Trophoblast cell (in vitro differentiated cells and primary cell): ENCODE results near the gene MAGI2.
"Not testable (repeated sequence)": the region's sequence is repeated elsewhere in the genome, so short reads cannot be mapped to it uniquely, and the experiment has no call there.

Experiments used
- DNase-seq, 2 donors: peaks; one replicate each; pipeline ENCODE4 v3.0.0-alpha.2; 2016
- H2AFZ ChIP-seq: 2 replicates; pipeline ENCODE4 v1.6.1; 2013; ENCODE audit warnings: low read length, moderate library complexity, mild to moderate bottlenecking; ENCODE audit not compliant: insufficient read depth, poor library complexity
- H2AK5ac ChIP-seq: 2 replicates; pipeline ENCODE4 v1.6.1; 2013; ENCODE audit warnings: mild to moderate bottlenecking, low read length
- H2BK120ac ChIP-seq: 2 replicates; pipeline ENCODE4 v1.6.1; 2013; ENCODE audit warnings: low read length, mild to moderate bottlenecking, moderate library complexity; ENCODE audit not compliant: insufficient read depth, poor library complexity
- H2BK12ac ChIP-seq: 2 replicates; pipeline ENCODE4 v1.6.1; 2013; ENCODE audit warnings: mild to moderate bottlenecking, low read length, moderate library complexity
- H2BK5ac ChIP-seq: 2 replicates; pipeline ENCODE4 v1.6.1; 2013; ENCODE audit warnings: low read length, low read depth, moderate library complexity, mild to moderate bottlenecking; ENCODE audit not compliant: poor library complexity
- H3K14ac ChIP-seq: 2 replicates; pipeline ENCODE4 v1.6.1; 2013; ENCODE audit warnings: mild to moderate bottlenecking, low read length
- H3K18ac ChIP-seq: 2 replicates; pipeline ENCODE4 v1.6.1; 2013; ENCODE audit warnings: mild to moderate bottlenecking, low read length
- H3K23ac ChIP-seq: 2 replicates; pipeline ENCODE4 v1.6.1; 2013; ENCODE audit warnings: low read length
- H3K27ac ChIP-seq: 2 replicates; pipeline ENCODE4 v1.5.1; 2013; ENCODE audit warnings: low read depth, mild to moderate bottlenecking, inconsistent platforms, low read length, moderate library complexity
- H3K27me3 ChIP-seq: 2 replicates; pipeline ENCODE4 v1.6.1; 2013; ENCODE audit warnings: inconsistent platforms, mild to moderate bottlenecking, low read length, moderate library complexity; ENCODE audit not compliant: insufficient read depth
- H3K36me3 ChIP-seq, 2 experiments: 1 replicate in 1 of 2; 2 replicates in 1 of 2; pipeline ENCODE4 v1.6.1; 2013; ENCODE audit warnings: low read length in 2 of 2, mild to moderate bottlenecking in 2 of 2, moderate library complexity in 1 of 2; ENCODE audit not compliant: insufficient read depth in 2 of 2, control insufficient read depth in 1 of 2
- H3K4ac ChIP-seq: 2 replicates; pipeline ENCODE4 v1.6.1; 2013; ENCODE audit warnings: low read depth, mild to moderate bottlenecking, low read length, moderate library complexity
- H3K4me1 ChIP-seq, 2 experiments: 1 replicate in 1 of 2; 2 replicates in 1 of 2; pipeline ENCODE4 v1.6.1; 2013; ENCODE audit warnings: low read length in 2 of 2, mild to moderate bottlenecking in 2 of 2, moderate library complexity in 1 of 2; ENCODE audit not compliant: insufficient read depth in 2 of 2, control insufficient read depth in 1 of 2
- H3K4me2 ChIP-seq: 2 replicates; pipeline ENCODE4 v1.6.1; 2013; ENCODE audit warnings: inconsistent platforms, mild to moderate bottlenecking, low read length, moderate library complexity
- H3K4me3 ChIP-seq: 2 replicates; pipeline ENCODE4 v1.5.1; 2013; ENCODE audit warnings: mild to moderate bottlenecking, low read depth, low read length, inconsistent platforms
- H3K79me1 ChIP-seq: one replicate; pipeline ENCODE4 v1.6.1; 2013; ENCODE audit warnings: low read length
- H3K79me2 ChIP-seq: 2 replicates; pipeline ENCODE4 v1.6.1; 2013; ENCODE audit warnings: low read length, mild to moderate bottlenecking; ENCODE audit not compliant: control insufficient read depth, insufficient read depth, poor library complexity
- H3K9ac ChIP-seq: 2 replicates; pipeline ENCODE4 v1.6.1; 2013; ENCODE audit warnings: mild to moderate bottlenecking, low read length
- H3K9me3 ChIP-seq: 2 replicates; pipeline ENCODE4 v1.6.1; 2013; ENCODE audit warnings: low read depth, mild to moderate bottlenecking, control low read depth, inconsistent platforms, low read length; ENCODE audit not compliant: insufficient read depth
- H4K12ac ChIP-seq: 2 replicates; pipeline ENCODE4 v1.6.1; 2013; ENCODE audit warnings: low read depth, mild to moderate bottlenecking, low read length, moderate library complexity
- H4K8ac ChIP-seq: 2 replicates; pipeline ENCODE4 v1.6.1; 2013; ENCODE audit warnings: low read depth, mild to moderate bottlenecking, low read length, moderate library complexity
- H4K91ac ChIP-seq: one replicate; pipeline ENCODE4 v1.6.1; 2013; ENCODE audit warnings: low read depth, mild to moderate bottlenecking, low read length, moderate library complexity
- WGBS: extraction: QIAGEN DNeasy Blood & Tissue Kit; methylation state at CpG from one replicate; pipeline ENCODE4 v1.1.7; 2013; ENCODE audit warnings: missing lambda C conversion rate; ENCODE audit not compliant: insufficient read length, insufficient coverage; ENCODE audit errors: extremely low coverage; 5-methylcytosine and 5-hydroxymethylcytosine counted together

The MAGI2 gene

DNA sequence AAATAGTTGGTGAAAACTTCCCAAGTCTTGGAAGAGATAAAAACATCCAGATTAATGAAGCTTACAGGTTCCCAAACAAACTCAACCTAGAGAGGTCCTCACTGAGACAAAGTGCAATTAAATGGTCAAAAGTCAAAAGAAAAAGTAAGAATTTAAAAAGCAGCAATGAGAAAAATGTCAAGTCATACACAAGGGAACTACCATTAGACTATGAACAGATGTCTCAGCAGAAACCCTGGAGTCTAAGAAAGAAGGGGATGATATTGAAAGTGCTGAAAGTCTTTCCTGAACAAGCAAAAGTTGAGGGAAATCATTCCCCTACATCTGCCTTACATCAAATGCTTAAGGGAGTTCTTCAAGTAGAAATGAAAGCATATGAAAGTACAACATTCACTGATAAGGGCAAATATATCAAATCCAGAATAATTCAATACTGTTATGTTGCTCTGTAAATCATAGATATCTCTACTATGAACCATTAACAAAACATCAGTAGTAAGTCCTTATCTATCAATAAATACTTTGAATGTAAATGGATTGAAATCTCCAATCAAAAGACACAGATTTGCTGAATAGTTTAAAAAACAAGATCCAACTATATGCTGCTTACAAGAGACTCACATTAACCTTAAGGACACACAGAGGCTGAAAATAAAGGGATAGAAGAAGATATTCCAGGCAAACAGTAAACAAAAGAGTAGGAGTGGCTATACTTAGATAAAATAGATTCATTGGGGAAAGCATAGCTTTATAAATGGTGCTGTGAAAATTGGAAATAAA lies 1205.4 kb downstream of the MAGI2 start:
- Histone ChIP-seq H3K4ac (no peak overlapping the region), H3K27ac (no peak overlapping the region), H3K14ac (no peak overlapping the region), H3K27me3 (no peaks in the 10 kb centered on the region), H2AFZ (no peak overlapping the region), H2BK120ac (no peak overlapping the region), H3K36me3 (no peaks in the 10 kb centered on the region), H3K4me1 (no peaks in the 10 kb centered on the region), H3K79me1 (no peaks in the 10 kb centered on the region), H4K91ac (no peak overlapping the region), H4K12ac (no peak overlapping the region), H2AK5ac (no peak overlapping the region), H2BK12ac (no peak overlapping the region), H3K4me2 (no peak overlapping the region), H4K8ac (no peak overlapping the region), H3K23ac (no peak overlapping the region), H2BK5ac (no peak overlapping the region), H3K4me3 (no peak overlapping the region), H3K9me3 (no peaks in the 10 kb centered on the region), H3K18ac (no peak overlapping the region), H3K79me2 (no peaks in the 10 kb centered on the region), H3K9ac (no peak overlapping the region)
- DNase-seq: no peak

DNA sequence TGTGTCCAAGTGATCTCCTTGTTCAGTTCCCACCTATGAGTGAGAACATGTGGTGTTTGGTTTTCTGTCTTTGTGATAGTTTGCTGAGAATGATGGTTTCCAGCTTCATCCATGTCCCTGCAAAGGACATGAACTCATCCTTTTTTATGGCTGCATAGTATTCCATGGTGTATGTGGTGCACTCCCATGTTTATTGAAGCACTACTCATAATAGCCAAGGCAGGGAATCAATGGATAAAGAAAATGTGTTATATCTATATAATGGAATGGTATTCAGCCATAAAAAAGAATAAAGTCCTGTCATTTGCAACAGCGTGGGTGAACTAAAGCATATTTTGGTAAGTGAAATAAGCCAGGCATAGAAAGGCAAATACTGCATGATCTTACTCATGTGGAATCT lies 1213.3 kb downstream of the MAGI2 start:
- H3K4me2 ChIP-seq, H2BK12ac ChIP-seq, DNase-seq, H2BK5ac ChIP-seq, H2BK120ac ChIP-seq, H3K4ac ChIP-seq, H3K79me1 ChIP-seq, H2AK5ac ChIP-seq, H3K4me3 ChIP-seq, H3K14ac ChIP-seq, H4K91ac ChIP-seq, H3K36me3 ChIP-seq, H3K79me2 ChIP-seq, H3K23ac ChIP-seq, H3K18ac ChIP-seq, H3K4me1 ChIP-seq, H3K27ac ChIP-seq, H3K27me3 ChIP-seq, H3K9me3 ChIP-seq, H4K8ac ChIP-seq, H2AFZ ChIP-seq, H3K9ac ChIP-seq, H4K12ac ChIP-seq: not testable (repeated sequence)
- no CpG with 5 or more reads among the region's 1 CpG for WGBS

DNA sequence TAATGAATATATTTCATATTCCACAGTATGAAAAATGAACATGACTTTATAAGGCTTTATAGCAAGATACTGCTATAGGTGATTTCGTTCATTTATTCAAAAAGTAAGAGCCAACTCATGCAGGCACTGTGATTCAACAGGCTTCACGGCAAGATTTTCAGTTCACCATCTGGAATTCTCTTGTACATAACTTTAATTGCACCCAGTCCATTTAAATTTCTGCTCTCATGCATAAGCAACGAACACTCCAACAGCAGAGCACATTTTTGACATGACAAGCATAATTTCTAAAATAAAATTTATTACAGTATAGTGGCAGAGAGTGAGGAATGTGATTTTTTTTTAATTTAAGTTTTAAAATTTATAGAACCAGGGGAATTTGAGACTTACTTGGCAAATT lies 1218.8 kb downstream of the MAGI2 start:
- Histone ChIP-seq H4K91ac (no peak overlapping the region), H3K23ac (no peak overlapping the region), H4K12ac (no peak overlapping the region), H3K79me2 (no peaks in the 10 kb centered on the region), H2AFZ (no peak overlapping the region), H3K27me3 (no peaks in the 10 kb centered on the region), H3K36me3 (no peaks in the 10 kb centered on the region), H3K9me3 (no peaks in the 10 kb centered on the region), H3K4me1 (no peaks in the 10 kb centered on the region), H3K18ac (no peak overlapping the region), H3K27ac (no peak overlapping the region), H3K4me2 (no peak overlapping the region), H3K4ac (no peak overlapping the region), H2BK5ac (no peak overlapping the region), H3K79me1 (no peaks in the 10 kb centered on the region), H2AK5ac (no peak overlapping the region), H3K4me3 (no peak overlapping the region), H2BK12ac (no peak overlapping the region), H4K8ac (no peak overlapping the region), H3K9ac (no peak overlapping the region), H2BK120ac (no peak overlapping the region), H3K14ac (no peak overlapping the region)
- no CpG with 5 or more reads among the region's 3 CpGs for whole genome bisulfite sequencing
- no peak for DNase-seq

DNA sequence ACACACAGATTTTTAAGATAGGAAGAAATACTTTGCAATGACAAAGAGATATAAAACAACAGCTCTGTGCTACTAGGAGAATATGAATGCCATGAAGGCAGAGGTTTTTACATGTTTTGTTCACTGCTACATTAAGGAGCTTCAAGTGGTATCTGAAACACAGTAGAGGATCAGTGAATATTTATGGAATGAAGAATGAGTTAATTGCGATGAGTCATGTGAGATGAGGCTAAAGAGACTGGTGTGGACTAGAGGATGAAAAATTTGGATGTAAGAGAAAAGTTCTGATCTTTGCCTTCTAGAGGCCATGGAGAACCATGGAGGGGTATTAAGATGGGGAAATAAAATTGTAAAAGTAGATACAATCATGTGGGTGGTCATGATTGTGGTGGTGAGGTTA lies 1220.7 kb downstream of the MAGI2 start:
- no peak overlapping the region for H4K91ac ChIP-seq
- H3K4me2 ChIP-seq: no peak overlapping the region
- H3K27me3 ChIP-seq: no peaks in the 10 kb centered on the region
- H3K9me3 ChIP-seq: no peaks in the 10 kb centered on the region
- H2BK12ac ChIP-seq: no peak overlapping the region
- H2BK120ac ChIP-seq: no peak overlapping the region
- H3K27ac ChIP-seq: no peak overlapping the region
- H2BK5ac ChIP-seq: no peak overlapping the region
- no peak overlapping the region for H2AK5ac ChIP-seq
- H3K4ac ChIP-seq: no peak overlapping the region
- no peak overlapping the region for H3K14ac ChIP-seq
- H4K12ac ChIP-seq: no peak overlapping the region
- WGBS: 100% methylated on average over 1 of the region's 1 CpG
- no peak overlapping the region for H4K8ac ChIP-seq
- no peak overlapping the region for H3K18ac ChIP-seq
- H3K36me3 ChIP-seq: no peaks in the 10 kb centered on the region
- H3K23ac ChIP-seq: no peak overlapping the region
- no peaks in the 10 kb centered on the region for H3K4me1 ChIP-seq
- no peaks in the 10 kb centered on the region for H3K79me2 ChIP-seq
- H3K79me1 ChIP-seq: no peaks in the 10 kb centered on the region
- H3K9ac ChIP-seq: no peak overlapping the region
- DNase-seq: peak in 1 of 2 donors; percentile 18
- H3K4me3 ChIP-seq: no peak overlapping the region
- no peak overlapping the region for H2AFZ ChIP-seq
